GM23338 (cell line): ENCODE data around the gene CYP26B1. TPM values are rescaled to one million over a fixed set of nuclear protein-coding genes. Genes with fewer than 3 reads are reported as not detected.

Experiments used
- ATAC-seq: fragments of 200-7000 bp; cut with Tn5 transposase; 3 replicates; pipeline ENCODE4 v1.9.1; 2020
- DNase-seq: peaks from one replicate; pipeline ENCODE4 v3.0.0-alpha.2; 2015; ENCODE audit warnings: low spot score
- H2AFZ ChIP-seq: fragments of 200-600 bp; sonication (generic); 2 replicates; pipeline ENCODE4 v1.8.0; 2016; ENCODE audit warnings: antibody characterized with exemption, mild to moderate bottlenecking, moderate library complexity
- H3F3A ChIP-seq: fragments of 200-600 bp; sonication (generic); replicated peaks from 2 replicates; pipeline ENCODE4 v1.8.0; 2017; ENCODE audit warnings: antibody characterized with exemption, mixed run types, low read depth
- H3K27ac ChIP-seq: fragments of 200-600 bp; sonication (generic); 2 replicates; pipeline ENCODE4 v1.6.1; 2016; ENCODE audit warnings: low read depth
- H3K27me3 ChIP-seq: fragments of 200-600 bp; sonication (generic); 2 replicates; pipeline ENCODE4 v1.8.0; 2016; ENCODE audit warnings: mild to moderate bottlenecking, mixed run types, moderate library complexity; ENCODE audit not compliant: insufficient read depth
- H3K36me3 ChIP-seq: fragments of 200-600 bp; sonication (generic); 2 replicates; pipeline ENCODE4 v1.8.0; 2016; ENCODE audit warnings: mild to moderate bottlenecking; ENCODE audit not compliant: insufficient read depth
- H3K4me1 ChIP-seq: fragments of 200-600 bp; sonication (generic); 2 replicates; pipeline ENCODE4 v1.8.0; 2016; ENCODE audit warnings: mild to moderate bottlenecking, moderate library complexity; ENCODE audit not compliant: insufficient read depth
- H3K4me2 ChIP-seq: fragments of 200-600 bp; sonication (generic); 2 replicates; pipeline ENCODE4 v1.7.1; 2017; ENCODE audit warnings: mixed run types
- H3K4me3 ChIP-seq: fragments of 200-600 bp; sonication (generic); 2 replicates; pipeline ENCODE4 v1.6.1; 2016; ENCODE audit warnings: mixed run types
- H3K79me2 ChIP-seq: fragments of 200-600 bp; sonication (generic); replicated peaks from 2 replicates; pipeline ENCODE4 v1.8.0; 2017; ENCODE audit warnings: mild to moderate bottlenecking; ENCODE audit not compliant: insufficient read depth
- H3K9me2 ChIP-seq: fragments of 200-600 bp; sonication (generic); 2 replicates; pipeline ENCODE4 v1.8.0; 2017; ENCODE audit not compliant: insufficient read depth
- H4K20me1 ChIP-seq: fragments of 200-600 bp; sonication (generic); replicated peaks from 2 replicates; pipeline ENCODE4 v1.8.0; 2017; ENCODE audit warnings: mild to moderate bottlenecking; ENCODE audit not compliant: insufficient read depth
- H3K27ac Mint-ChIP-seq: 2 replicates; pipeline ENCODE4 v1.8.0; 2020; ENCODE audit warnings: inconsistent platforms, mild to moderate bottlenecking, moderate library complexity, mixed read lengths
- H3K27me3 Mint-ChIP-seq: 3 replicates; pipeline ENCODE4 v1.8.0; 2022; ENCODE audit warnings: low read depth, mild to moderate bottlenecking, moderate library complexity, mixed read lengths, inconsistent platforms; ENCODE audit not compliant: insufficient read depth, poor library complexity
- H3K36me3 Mint-ChIP-seq: 3 replicates; pipeline ENCODE4 v1.8.0; 2021; ENCODE audit warnings: low read depth, mild to moderate bottlenecking, inconsistent platforms, moderate library complexity, mixed read lengths
- H3K4me1 Mint-ChIP-seq: 3 replicates; pipeline ENCODE4 v1.8.0; 2020; ENCODE audit warnings: mild to moderate bottlenecking, inconsistent platforms, mixed read lengths
- H3K4me3 Mint-ChIP-seq: 3 replicates; pipeline ENCODE4 v1.8.0; 2021; ENCODE audit warnings: moderate library complexity, mild to moderate bottlenecking, inconsistent platforms, mixed read lengths
- H3K9me3 Mint-ChIP-seq: 3 replicates; pipeline ENCODE4 v1.8.0; 2020; ENCODE audit warnings: moderate library complexity, mild to moderate bottlenecking, inconsistent platforms, mixed read lengths
- CREB1 ChIP-seq: fragments of 250-450 bp; sonication (Bioruptor Pico); IDR thresholded peaks from 2 replicates; pipeline ENCODE4 v1.5.0; 2020; ENCODE audit warnings: low read depth, mild to moderate bottlenecking, moderate library complexity
- NANOG ChIP-seq: IDR thresholded peaks from 2 replicates; pipeline ENCODE4 v1.6.1; 2016; ENCODE audit warnings: antibody characterized with exemption, borderline replicate concordance
- POLR2AphosphoS5 ChIP-seq: IDR thresholded peaks from 2 replicates; pipeline ENCODE4 v1.6.1; 2016; ENCODE audit warnings: antibody characterized with exemption, low read depth
- REST ChIP-seq: IDR thresholded peaks from one replicate; pipeline ENCODE4 v1.6.1; 2018; ENCODE audit warnings: antibody characterized with exemption; ENCODE audit not compliant: unreplicated experiment
- STAT1 ChIP-seq: IDR thresholded peaks from one replicate; pipeline ENCODE4 v1.6.1; 2016; ENCODE audit warnings: antibody characterized with exemption; ENCODE audit not compliant: unreplicated experiment
- ZNF331 ChIP-seq: fragments of 250-450 bp; sonication (Bioruptor Pico); IDR thresholded peaks from 2 replicates; pipeline ENCODE4 v1.5.0; 2020; ENCODE audit warnings: low read depth, mild to moderate bottlenecking, moderate library complexity
- ZNF462 ChIP-seq: fragments of 250-450 bp; sonication (Bioruptor Pico); IDR thresholded peaks from 2 replicates; pipeline ENCODE4 v1.5.0; 2020; ENCODE audit warnings: mild to moderate bottlenecking, moderate library complexity
- polyA plus RNA-seq: library from polyadenylated mRNA; unstranded; fragments of >200 nt; fragmentation: Nextera tagmentation; extraction: Ambion mirVana; gene quantifications from 2 replicates; pipeline ENCODE4 v1.2.1, GENCODE V29; 2016
- total RNA-seq: library from RNA; depleted of rRNA; stranded (reverse); fragments of >200 nt; shearing (Covaris generic); gene quantifications from 2 replicates; pipeline ENCODE4 v1.2.3, GENCODE V29; 2014
- TF ChIP-seq, protein P1 (sequence below), 2 experiments: fragments of 200-600 bp in 1 of 2; sonication (generic) in 1 of 2; conservative IDR thresholded peaks; 2 replicates each; pipeline versions ENCODE4 v1.5.1 to v1.6.1; 2016 to 2017; ENCODE audit warnings: antibody characterized with exemption in 2 of 2, low read depth in 2 of 2, mild to moderate bottlenecking in 2 of 2, moderate library complexity in 1 of 2

The CYP26B1 gene
- total and polyA plus RNA-seq, 2 experiments from 2014 or later, result 0.05 to 0.31 TPM

- no peak for TF ChIP-seq REST
- no peak for TF ChIP-seq CREB1 (CRISPR knock-in tag)
These were observed 11.7 kb downstream of the CYP26B1 start (continued) for GRCh38 chr2:72135921-72136320.

GRCh38 chr2:72134997-72135800 is 12.5 kb downstream of the CYP26B1 start:
- H3K27ac ChIP-seq, result no peak overlapping the region
- Mint-ChIP-seq H3K4me3 (no peak overlapping the region), H3K36me3 (no peaks in the 10 kb centered on the region), H3K4me1 (peaks cover 15% of the 10 kb centered on the region), H3K27me3 (peaks cover 21% of the 10 kb centered on the region), H3K27ac (no peak overlapping the region), H3K9me3 (no peaks in the 10 kb centered on the region)
- H4K20me1 ChIP-seq, result no peaks in the 10 kb centered on the region
- DNase-seq (no peak), ATAC-seq (no peak)
- H3K9me2 ChIP-seq, result no peaks in the 10 kb centered on the region
- no peak overlapping the region for H3K4me2 ChIP-seq
- peaks cover 18% of the 10 kb centered on the region; the same call in 1 of the 2 replicates for H3K27me3 ChIP-seq
- no peaks in the 10 kb centered on the region for H3K36me3 ChIP-seq
- H3K4me3 ChIP-seq, result no peak overlapping the region
- no peaks in the 10 kb centered on the region for H3F3A ChIP-seq
- H2AFZ ChIP-seq, result no peak overlapping the region
- peaks cover 5% of the 10 kb centered on the region; the same call in 1 of the 2 replicates for H3K4me1 ChIP-seq
- no peaks in the 10 kb centered on the region for H3K79me2 ChIP-seq
- TF ChIP-seq ZNF462 (CRISPR knock-in tag) (no peak), REST (no peak), CREB1 (CRISPR knock-in tag) (no peak), NANOG (no peak), STAT1 (no peak), POLR2AphosphoS5 (no peak), ZNF331 (no peak)
- TF ChIP-seq, protein P1, sequence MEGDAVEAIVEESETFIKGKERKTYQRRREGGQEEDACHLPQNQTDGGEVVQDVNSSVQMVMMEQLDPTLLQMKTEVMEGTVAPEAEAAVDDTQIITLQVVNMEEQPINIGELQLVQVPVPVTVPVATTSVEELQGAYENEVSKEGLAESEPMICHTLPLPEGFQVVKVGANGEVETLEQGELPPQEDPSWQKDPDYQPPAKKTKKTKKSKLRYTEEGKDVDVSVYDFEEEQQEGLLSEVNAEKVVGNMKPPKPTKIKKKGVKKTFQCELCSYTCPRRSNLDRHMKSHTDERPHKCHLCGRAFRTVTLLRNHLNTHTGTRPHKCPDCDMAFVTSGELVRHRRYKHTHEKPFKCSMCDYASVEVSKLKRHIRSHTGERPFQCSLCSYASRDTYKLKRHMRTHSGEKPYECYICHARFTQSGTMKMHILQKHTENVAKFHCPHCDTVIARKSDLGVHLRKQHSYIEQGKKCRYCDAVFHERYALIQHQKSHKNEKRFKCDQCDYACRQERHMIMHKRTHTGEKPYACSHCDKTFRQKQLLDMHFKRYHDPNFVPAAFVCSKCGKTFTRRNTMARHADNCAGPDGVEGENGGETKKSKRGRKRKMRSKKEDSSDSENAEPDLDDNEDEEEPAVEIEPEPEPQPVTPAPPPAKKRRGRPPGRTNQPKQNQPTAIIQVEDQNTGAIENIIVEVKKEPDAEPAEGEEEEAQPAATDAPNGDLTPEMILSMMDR (conservative IDR thresholded peaks at IDR 0.05; ENCODE audit: low read depth in 2 of 2), result no peak
